Measurements from ENCODE around the gene GAB2. TPM values are rescaled to one million over a fixed set of nuclear protein-coding genes. Genes with fewer than 3 reads are reported as not detected.
A peak's percentile ranks its signal among the peaks of the same experiment; 100 is the strongest.

GAB2 gene
- total and polyA plus RNA-seq, 2 of the 13 experiments (the other 11 are each of a cell fraction or from before 2014, with no cell fraction given): 4.1 to 8.6 TPM

DNA sequence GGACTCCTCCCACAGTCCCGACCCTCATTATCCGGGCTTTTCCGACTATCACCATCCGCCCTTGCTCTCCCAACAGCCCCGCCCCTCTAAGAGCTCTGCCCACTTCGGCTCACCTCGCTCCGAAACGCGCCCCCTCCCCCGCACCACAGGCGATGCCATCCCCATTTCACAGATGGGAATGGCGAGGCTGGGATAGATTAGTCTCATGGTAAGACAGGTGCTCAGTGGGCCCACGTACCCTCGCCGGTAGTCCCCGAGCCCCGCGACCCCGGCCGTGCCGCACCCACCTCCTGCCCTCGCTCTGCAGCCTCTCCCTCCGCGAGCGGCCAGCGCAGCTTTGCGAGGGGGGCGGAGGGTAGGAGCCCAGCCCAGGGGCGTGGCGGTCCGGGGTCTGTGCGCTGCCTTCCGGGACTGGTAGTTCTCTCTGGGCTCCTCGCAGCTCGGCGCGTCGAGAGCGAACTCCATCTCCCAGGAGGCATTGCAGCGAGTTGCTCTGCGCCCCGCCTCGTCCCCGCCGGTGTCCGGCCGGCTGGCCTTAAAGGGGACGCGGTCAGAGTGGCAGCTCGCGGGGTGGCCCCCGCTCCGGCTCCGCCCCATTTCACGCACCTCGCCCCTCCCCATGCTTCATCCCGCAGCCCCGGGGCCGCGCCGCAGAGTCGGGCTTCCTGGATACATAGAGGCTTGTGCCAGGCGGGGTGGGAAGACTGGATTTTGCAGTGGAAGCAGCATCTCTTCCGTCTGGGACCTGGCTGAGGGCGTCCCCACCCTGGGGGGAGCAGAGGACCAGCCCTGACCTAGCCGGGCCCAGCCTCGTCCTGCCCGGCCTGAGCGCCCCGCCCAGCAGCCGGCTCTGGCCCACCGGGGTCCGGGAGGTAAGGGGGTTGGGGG, 229.1 kb downstream of the GAB2 start, which contains the start of the genes KCTD21 and USP35 (continued):
- TF ChIP-seq, protein P1, sequence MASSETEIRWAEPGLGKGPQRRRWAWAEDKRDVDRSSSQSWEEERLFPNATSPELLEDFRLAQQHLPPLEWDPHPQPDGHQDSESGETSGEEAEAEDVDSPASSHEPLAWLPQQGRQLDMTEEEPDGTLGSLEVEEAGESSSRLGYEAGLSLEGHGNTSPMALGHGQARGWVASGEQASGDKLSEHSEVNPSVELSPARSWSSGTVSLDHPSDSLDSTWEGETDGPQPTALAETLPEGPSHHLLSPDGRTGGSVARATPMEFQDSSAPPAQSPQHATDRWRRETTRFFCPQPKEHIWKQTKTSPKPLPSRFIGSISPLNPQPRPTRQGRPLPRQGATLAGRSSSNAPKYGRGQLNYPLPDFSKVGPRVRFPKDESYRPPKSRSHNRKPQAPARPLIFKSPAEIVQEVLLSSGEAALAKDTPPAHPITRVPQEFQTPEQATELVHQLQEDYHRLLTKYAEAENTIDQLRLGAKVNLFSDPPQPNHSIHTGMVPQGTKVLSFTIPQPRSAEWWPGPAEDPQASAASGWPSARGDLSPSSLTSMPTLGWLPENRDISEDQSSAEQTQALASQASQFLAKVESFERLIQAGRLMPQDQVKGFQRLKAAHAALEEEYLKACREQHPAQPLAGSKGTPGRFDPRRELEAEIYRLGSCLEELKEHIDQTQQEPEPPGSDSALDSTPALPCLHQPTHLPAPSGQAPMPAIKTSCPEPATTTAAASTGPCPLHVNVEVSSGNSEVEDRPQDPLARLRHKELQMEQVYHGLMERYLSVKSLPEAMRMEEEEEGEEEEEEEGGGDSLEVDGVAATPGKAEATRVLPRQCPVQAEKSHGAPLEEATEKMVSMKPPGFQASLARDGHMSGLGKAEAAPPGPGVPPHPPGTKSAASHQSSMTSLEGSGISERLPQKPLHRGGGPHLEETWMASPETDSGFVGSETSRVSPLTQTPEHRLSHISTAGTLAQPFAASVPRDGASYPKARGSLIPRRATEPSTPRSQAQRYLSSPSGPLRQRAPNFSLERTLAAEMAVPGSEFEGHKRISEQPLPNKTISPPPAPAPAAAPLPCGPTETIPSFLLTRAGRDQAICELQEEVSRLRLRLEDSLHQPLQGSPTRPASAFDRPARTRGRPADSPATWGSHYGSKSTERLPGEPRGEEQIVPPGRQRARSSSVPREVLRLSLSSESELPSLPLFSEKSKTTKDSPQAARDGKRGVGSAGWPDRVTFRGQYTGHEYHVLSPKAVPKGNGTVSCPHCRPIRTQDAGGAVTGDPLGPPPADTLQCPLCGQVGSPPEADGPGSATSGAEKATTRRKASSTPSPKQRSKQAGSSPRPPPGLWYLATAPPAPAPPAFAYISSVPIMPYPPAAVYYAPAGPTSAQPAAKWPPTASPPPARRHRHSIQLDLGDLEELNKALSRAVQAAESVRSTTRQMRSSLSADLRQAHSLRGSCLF (CRISPR knock-in tag; IDR thresholded peaks at IDR 0.05; ENCODE audit: borderline replicate concordance): no peak
- TF ChIP-seq WIZ (CRISPR knock-in tag; IDR thresholded peaks at IDR 0.05) (peak; percentile 55; the same call in 1 of the 2 replicates), PHF21A (CRISPR knock-in tag; IDR thresholded peaks at IDR 0.05) (0 out of 2 replicates have a peak, but pooled peaks have one; percentile 10), AHR (CRISPR knock-in tag; IDR thresholded peaks at IDR 0.05) (peak; percentile 20; the same call in 1 of the 2 replicates), RXRA (CRISPR knock-in tag; IDR thresholded peaks at IDR 0.05) (peak; percentile 66; the same call in 1 of the 2 replicates), SMAD1 (CRISPR knock-in tag; IDR thresholded peaks at IDR 0.05; ENCODE audit: borderline replicate concordance, low read depth) (no peak), ZSCAN12 (CRISPR knock-in tag; IDR thresholded peaks at IDR 0.05) (no peak), ZNF772 (CRISPR knock-in tag; IDR thresholded peaks at IDR 0.05) (peak; percentile 61), ZFP82 (CRISPR knock-in tag; IDR thresholded peaks at IDR 0.05; ENCODE audit: borderline replicate concordance) (peak; percentile 83; the same call in 1 of the 2 replicates), CCAR2 (optimal IDR thresholded peaks at IDR 0.05; ENCODE audit: low read depth, low read length) (no peak)
- TF ChIP-seq, protein P2, sequence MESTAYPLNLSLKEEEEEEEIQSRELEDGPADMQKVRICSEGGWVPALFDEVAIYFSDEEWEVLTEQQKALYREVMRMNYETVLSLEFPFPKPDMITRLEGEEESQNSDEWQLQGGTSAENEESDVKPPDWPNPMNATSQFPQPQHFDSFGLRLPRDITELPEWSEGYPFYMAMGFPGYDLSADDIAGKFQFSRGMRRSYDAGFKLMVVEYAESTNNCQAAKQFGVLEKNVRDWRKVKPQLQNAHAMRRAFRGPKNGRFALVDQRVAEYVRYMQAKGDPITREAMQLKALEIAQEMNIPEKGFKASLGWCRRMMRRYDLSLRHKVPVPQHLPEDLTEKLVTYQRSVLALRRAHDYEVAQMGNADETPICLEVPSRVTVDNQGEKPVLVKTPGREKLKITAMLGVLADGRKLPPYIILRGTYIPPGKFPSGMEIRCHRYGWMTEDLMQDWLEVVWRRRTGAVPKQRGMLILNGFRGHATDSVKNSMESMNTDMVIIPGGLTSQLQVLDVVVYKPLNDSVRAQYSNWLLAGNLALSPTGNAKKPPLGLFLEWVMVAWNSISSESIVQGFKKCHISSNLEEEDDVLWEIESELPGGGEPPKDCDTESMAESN (CRISPR knock-in tag; conservative IDR thresholded peaks at IDR 0.05): peak; percentile 63; the same call in 1 of the 2 replicates
- TF ChIP-seq, protein P3, sequence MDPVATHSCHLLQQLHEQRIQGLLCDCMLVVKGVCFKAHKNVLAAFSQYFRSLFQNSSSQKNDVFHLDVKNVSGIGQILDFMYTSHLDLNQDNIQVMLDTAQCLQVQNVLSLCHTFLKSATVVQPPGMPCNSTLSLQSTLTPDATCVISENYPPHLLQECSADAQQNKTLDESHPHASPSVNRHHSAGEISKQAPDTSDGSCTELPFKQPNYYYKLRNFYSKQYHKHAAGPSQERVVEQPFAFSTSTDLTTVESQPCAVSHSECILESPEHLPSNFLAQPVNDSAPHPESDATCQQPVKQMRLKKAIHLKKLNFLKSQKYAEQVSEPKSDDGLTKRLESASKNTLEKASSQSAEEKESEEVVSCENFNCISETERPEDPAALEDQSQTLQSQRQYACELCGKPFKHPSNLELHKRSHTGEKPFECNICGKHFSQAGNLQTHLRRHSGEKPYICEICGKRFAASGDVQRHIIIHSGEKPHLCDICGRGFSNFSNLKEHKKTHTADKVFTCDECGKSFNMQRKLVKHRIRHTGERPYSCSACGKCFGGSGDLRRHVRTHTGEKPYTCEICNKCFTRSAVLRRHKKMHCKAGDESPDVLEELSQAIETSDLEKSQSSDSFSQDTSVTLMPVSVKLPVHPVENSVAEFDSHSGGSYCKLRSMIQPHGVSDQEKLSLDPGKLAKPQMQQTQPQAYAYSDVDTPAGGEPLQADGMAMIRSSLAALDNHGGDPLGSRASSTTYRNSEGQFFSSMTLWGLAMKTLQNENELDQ (CRISPR knock-in tag; IDR thresholded peaks at IDR 0.05; ENCODE audit: borderline replicate concordance): no peak
- TF ChIP-seq, protein P4, sequence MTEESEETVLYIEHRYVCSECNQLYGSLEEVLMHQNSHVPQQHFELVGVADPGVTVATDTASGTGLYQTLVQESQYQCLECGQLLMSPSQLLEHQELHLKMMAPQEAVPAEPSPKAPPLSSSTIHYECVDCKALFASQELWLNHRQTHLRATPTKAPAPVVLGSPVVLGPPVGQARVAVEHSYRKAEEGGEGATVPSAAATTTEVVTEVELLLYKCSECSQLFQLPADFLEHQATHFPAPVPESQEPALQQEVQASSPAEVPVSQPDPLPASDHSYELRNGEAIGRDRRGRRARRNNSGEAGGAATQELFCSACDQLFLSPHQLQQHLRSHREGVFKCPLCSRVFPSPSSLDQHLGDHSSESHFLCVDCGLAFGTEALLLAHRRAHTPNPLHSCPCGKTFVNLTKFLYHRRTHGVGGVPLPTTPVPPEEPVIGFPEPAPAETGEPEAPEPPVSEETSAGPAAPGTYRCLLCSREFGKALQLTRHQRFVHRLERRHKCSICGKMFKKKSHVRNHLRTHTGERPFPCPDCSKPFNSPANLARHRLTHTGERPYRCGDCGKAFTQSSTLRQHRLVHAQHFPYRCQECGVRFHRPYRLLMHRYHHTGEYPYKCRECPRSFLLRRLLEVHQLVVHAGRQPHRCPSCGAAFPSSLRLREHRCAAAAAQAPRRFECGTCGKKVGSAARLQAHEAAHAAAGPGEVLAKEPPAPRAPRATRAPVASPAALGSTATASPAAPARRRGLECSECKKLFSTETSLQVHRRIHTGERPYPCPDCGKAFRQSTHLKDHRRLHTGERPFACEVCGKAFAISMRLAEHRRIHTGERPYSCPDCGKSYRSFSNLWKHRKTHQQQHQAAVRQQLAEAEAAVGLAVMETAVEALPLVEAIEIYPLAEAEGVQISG (CRISPR knock-in tag; IDR thresholded peaks at IDR 0.05): peak; percentile 64
- TF ChIP-seq, protein P5, sequence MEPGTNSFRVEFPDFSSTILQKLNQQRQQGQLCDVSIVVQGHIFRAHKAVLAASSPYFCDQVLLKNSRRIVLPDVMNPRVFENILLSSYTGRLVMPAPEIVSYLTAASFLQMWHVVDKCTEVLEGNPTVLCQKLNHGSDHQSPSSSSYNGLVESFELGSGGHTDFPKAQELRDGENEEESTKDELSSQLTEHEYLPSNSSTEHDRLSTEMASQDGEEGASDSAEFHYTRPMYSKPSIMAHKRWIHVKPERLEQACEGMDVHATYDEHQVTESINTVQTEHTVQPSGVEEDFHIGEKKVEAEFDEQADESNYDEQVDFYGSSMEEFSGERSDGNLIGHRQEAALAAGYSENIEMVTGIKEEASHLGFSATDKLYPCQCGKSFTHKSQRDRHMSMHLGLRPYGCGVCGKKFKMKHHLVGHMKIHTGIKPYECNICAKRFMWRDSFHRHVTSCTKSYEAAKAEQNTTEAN (CRISPR knock-in tag; conservative IDR thresholded peaks at IDR 0.05): 0 out of 2 replicates have a peak, but pooled peaks have one; percentile 3
